GM23248 (cell line): ENCODE results near the gene CUL1. TPM values are rescaled to one million over a fixed set of nuclear protein-coding genes. Genes with fewer than 3 reads are reported as not detected.

ENCODE experiments used
- DNase-seq: peaks from one replicate; pipeline ENCODE4 v3.0.0-alpha.2; 2015
- H2AFZ ChIP-seq: fragments of 200-600 bp; sonication (generic); 2 replicates; pipeline ENCODE4 v1.6.1; 2016; ENCODE audit warnings: antibody characterized with exemption
- H3F3A ChIP-seq: fragments of 200-600 bp; sonication (generic); 2 replicates; pipeline ENCODE4 v1.6.1; 2016; ENCODE audit warnings: mild to moderate bottlenecking, antibody characterized with exemption, mixed run types; ENCODE audit not compliant: insufficient read depth
- H3K27ac ChIP-seq: fragments of 200-600 bp; sonication (generic); 2 replicates; pipeline ENCODE4 v1.5.1; 2016; ENCODE audit warnings: mild to moderate bottlenecking
- H3K27me3 ChIP-seq: fragments of 200-600 bp; sonication (generic); replicated peaks from 2 replicates; pipeline ENCODE4 v1.6.1; 2016; ENCODE audit warnings: mild to moderate bottlenecking; ENCODE audit not compliant: insufficient read depth
- H3K36me3 ChIP-seq: fragments of 200-600 bp; sonication (generic); 2 replicates; pipeline ENCODE4 v1.6.1; 2016; ENCODE audit warnings: low read depth, mild to moderate bottlenecking
- H3K4me1 ChIP-seq: fragments of 200-600 bp; sonication (generic); 2 replicates; pipeline ENCODE4 v1.6.1; 2016; ENCODE audit warnings: mild to moderate bottlenecking; ENCODE audit not compliant: insufficient read depth
- H3K4me2 ChIP-seq: fragments of 200-600 bp; sonication (generic); one replicate; pipeline ENCODE4 v1.6.1; 2016; ENCODE audit warnings: mild to moderate bottlenecking; ENCODE audit not compliant: unreplicated experiment
- H3K4me3 ChIP-seq: fragments of 200-600 bp; sonication (generic); 2 replicates; pipeline ENCODE4 v1.5.1; 2016; ENCODE audit warnings: mild to moderate bottlenecking
- H3K79me2 ChIP-seq: fragments of 200-600 bp; sonication (generic); 2 replicates; pipeline ENCODE4 v1.6.1; 2016; ENCODE audit warnings: mild to moderate bottlenecking; ENCODE audit not compliant: insufficient read depth
- H3K9ac ChIP-seq: fragments of 200-600 bp; sonication (generic); 2 replicates; pipeline ENCODE4 v1.6.1; 2016; ENCODE audit warnings: mild to moderate bottlenecking
- H3K9me2 ChIP-seq: fragments of 200-600 bp; sonication (generic); 2 replicates; pipeline ENCODE4 v1.6.1; 2016; ENCODE audit warnings: mixed run types, mild to moderate bottlenecking, moderate library complexity; ENCODE audit not compliant: insufficient read depth
- H3K9me3 ChIP-seq: fragments of 200-600 bp; sonication (generic); one replicate; pipeline ENCODE4 v1.6.1; 2017; ENCODE audit warnings: low read depth
- H4K20me1 ChIP-seq: fragments of 200-600 bp; sonication (generic); 2 replicates; pipeline ENCODE4 v1.6.0; 2016; ENCODE audit not compliant: insufficient read depth
- EZH2 ChIP-seq: fragments of 200-600 bp; sonication (generic); IDR thresholded peaks from 2 replicates; pipeline ENCODE4 v1.6.1; 2018; ENCODE audit warnings: antibody characterized with exemption, mild to moderate bottlenecking; ENCODE audit not compliant: insufficient read depth, poor library complexity, severe bottlenecking
- EZH2phosphoT487 ChIP-seq: fragments of 200-600 bp; sonication (generic); IDR thresholded peaks from 2 replicates; pipeline ENCODE4 v1.6.1; 2018; ENCODE audit warnings: antibody characterized with exemption, moderate library complexity, mild to moderate bottlenecking, low read depth; ENCODE audit not compliant: insufficient read depth
- WGBS, 2 experiments: methylation state at CpG; one replicate each; pipeline ENCODE4 v1.1.6; 2015 to 2017; ENCODE audit warnings: low lambda C conversion rate in 2 of 2, low coverage in 1 of 2; ENCODE audit errors: missing lambda C conversion rate in 2 of 2; 5-methylcytosine and 5-hydroxymethylcytosine counted together
- in situ Hi-C: fragments of 300-500 bp; cut with MboI; formaldehyde crosslinking; loops from 2 replicates; pipeline ENCODE4 v1.15.0; 2020
- polyA plus RNA-seq: library from polyadenylated mRNA; unstranded; fragments of >200 nt; fragmentation: Nextera tagmentation; extraction: Ambion mirVana; gene quantifications from 2 replicates; pipeline ENCODE4 v1.2.1, GENCODE V29; 2016
- total RNA-seq: library from RNA; depleted of rRNA; stranded (reverse); fragments of >200 nt; shearing (Covaris generic); gene quantifications from 2 replicates; pipeline ENCODE4 v1.2.3, GENCODE V29; 2014

CUL1 gene
- total and polyA plus RNA-seq, 2 experiments from 2014 or later: 49.1 to 52.6 TPM

DNA sequence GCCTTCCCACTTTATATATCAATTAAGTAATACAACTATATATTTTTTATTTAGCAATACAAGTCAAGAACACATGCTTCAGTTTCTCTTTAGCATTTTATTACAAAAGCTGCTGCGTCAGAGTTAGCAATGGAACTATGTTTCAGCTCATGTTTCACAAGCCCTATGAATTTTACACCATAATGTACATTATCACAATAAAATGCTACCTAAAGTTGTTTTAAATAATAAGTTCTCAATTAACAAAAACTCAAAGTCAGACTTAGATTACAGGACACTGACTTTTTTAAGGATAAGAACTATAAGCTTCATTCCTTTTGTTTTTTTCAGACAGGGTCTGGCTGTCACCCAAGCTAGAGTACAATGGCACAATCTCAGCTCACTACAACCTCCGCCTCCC lies 133.1 kb downstream of the CUL1 start:
- Histone ChIP-seq H3K4me1 (no peaks in the 10 kb centered on the region), H3K4me3 (no peak overlapping the region), H3K9me3 (no peaks in the 10 kb centered on the region), H2AFZ (no peak overlapping the region), H3K79me2 (peaks cover 34% of the 10 kb centered on the region), H3K36me3 (0 out of 2 replicates have a peak, but pooled peaks cover 6% of the 10 kb centered on the region), H3F3A (no peaks in the 10 kb centered on the region), H4K20me1 (no peaks in the 10 kb centered on the region), H3K27me3 (no peaks in the 10 kb centered on the region), H3K9me2 (no peaks in the 10 kb centered on the region), H3K9ac (no peak overlapping the region), H3K4me2 (no peak overlapping the region), H3K27ac (no peak overlapping the region)
- in situ Hi-C loops: no loop called here
- TF ChIP-seq EZH2 (no peak), EZH2phosphoT487 (no peak)
- no peak for DNase-seq
- 95 to 100% methylated on average over 2 of the region's 2 CpGs for WGBS, 2 experiments

- no peaks in the 10 kb centered on the region for H3K9me2 ChIP-seq
- H3K4me3 ChIP-seq: no peak overlapping the region
- no peak overlapping the region for H3K4me2 ChIP-seq
- no peaks in the 10 kb centered on the region for H4K20me1 ChIP-seq
- TF ChIP-seq EZH2: no peak
- TF ChIP-seq EZH2phosphoT487: no peak
- no peaks in the 10 kb centered on the region for H3K9me3 ChIP-seq
- no peaks in the 10 kb centered on the region for H3K27me3 ChIP-seq
- 94 to 98% methylated on average over 2 of the region's 2 CpGs for WGBS, 2 experiments
- H3K27ac ChIP-seq: no peak overlapping the region
- no peak overlapping the region for H2AFZ ChIP-seq
- H3K79me2 ChIP-seq: peaks cover 53% of the 10 kb centered on the region
- 0 out of 2 replicates have a peak, but pooled peaks cover 6% of the 10 kb centered on the region for H3K36me3 ChIP-seq
- H3K4me1 ChIP-seq: peaks cover 4% of the 10 kb centered on the region; the same call in 1 of the 2 replicates
- in situ Hi-C loops: no loop called here
- no peak overlapping the region for H3K9ac ChIP-seq
- no peaks in the 10 kb centered on the region for H3F3A ChIP-seq
- DNase-seq: no peak
Measured at GRCh38 chr7:148834605-148835004, 135.9 kb downstream of the CUL1 start.

DNA sequence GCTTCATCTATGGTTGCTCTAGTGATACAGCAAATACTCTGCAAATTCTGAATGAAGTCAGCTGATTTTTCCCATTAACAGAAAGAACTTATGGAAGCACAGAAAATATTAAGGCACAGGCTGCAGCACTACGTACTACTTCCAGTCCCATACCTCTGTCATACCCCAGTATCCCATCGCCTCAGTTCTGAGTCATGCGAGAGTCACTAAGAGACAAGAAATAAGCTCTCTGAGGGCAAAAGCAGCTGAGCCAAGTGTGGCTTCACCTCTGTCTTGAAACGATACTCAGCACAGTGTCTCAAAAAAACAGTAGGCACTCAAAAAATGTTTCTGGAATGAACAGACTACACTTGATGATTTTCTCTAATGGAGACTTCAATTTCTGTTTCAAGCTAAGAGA lies 137.2 kb downstream of the CUL1 start:
- in situ Hi-C loops: no loop called here
- H4K20me1 ChIP-seq: no peaks in the 10 kb centered on the region
- WGBS, 2 experiments: 88 to 92% methylated on average over 4 of the region's 4 CpGs

GRCh38 chr7:148838905-148839304 lies 140.2 kb downstream of the CUL1 start:
- no peak overlapping the region for H2AFZ ChIP-seq
- peaks cover 53% of the 10 kb centered on the region for H3K79me2 ChIP-seq
- no peaks in the 10 kb centered on the region for H3K27me3 ChIP-seq
- TF ChIP-seq EZH2 (no peak), EZH2phosphoT487 (no peak)
- H3K4me1 ChIP-seq: peaks cover 8% of the 10 kb centered on the region; the same call in 1 of the 2 replicates
- in situ Hi-C loops: no loop called here
- H3F3A ChIP-seq: no peaks in the 10 kb centered on the region; the same call in 1 of the 2 replicates
- H4K20me1 ChIP-seq: no peaks in the 10 kb centered on the region
- no peak overlapping the region for H3K4me2 ChIP-seq
- 93 to 100% methylated on average over 2 of the region's 2 CpGs for WGBS, 2 experiments
- no peaks in the 10 kb centered on the region for H3K9me2 ChIP-seq
- H3K36me3 ChIP-seq: 0 out of 2 replicates have a peak, but pooled peaks cover 6% of the 10 kb centered on the region
- no peak overlapping the region for H3K4me3 ChIP-seq
- no peak overlapping the region for H3K27ac ChIP-seq
- no peaks in the 10 kb centered on the region for H3K9me3 ChIP-seq
- DNase-seq: no peak
- H3K9ac ChIP-seq: no peak overlapping the region

More for the DNA sequence above, 137.2 kb downstream of the CUL1 start:
- Histone ChIP-seq H3K9me3 (no peaks in the 10 kb centered on the region), H3K4me3 (no peak overlapping the region), H3K4me1 (peaks cover 8% of the 10 kb centered on the region; the same call in 1 of the 2 replicates), H3K9me2 (no peaks in the 10 kb centered on the region), H2AFZ (no peak overlapping the region), H3K36me3 (0 out of 2 replicates have a peak, but pooled peaks cover 6% of the 10 kb centered on the region), H3F3A (no peaks in the 10 kb centered on the region), H3K27me3 (no peaks in the 10 kb centered on the region), H3K4me2 (no peak overlapping the region), H3K27ac (no peak overlapping the region), H3K79me2 (peaks cover 58% of the 10 kb centered on the region), H3K9ac (no peak overlapping the region)
- DNase-seq: no peak
- TF ChIP-seq EZH2: no peak
- TF ChIP-seq EZH2phosphoT487: no peak
